ENCODE data around the gene CATSPERZ. TPM values are rescaled to one million over a fixed set of nuclear protein-coding genes. Genes with fewer than 3 reads are reported as not detected.

CATSPERZ gene
- total RNA-seq, 1 experiment from 2014 or later, result not detected

GRCh38 chr11:64342869-64343745, 42.9 kb downstream of the CATSPERZ start:
- no peaks in the 10 kb centered on the region for H3K79me2 ChIP-seq (ENCODE audit: low read depth)
- H3K4me3 ChIP-seq, result peak overlapping the region; percentile 49; the same call in 1 of the 2 replicates
- H3K9me2 ChIP-seq (ENCODE audit: insufficient read depth), result no peaks in the 10 kb centered on the region
- no peaks in the 10 kb centered on the region for H4K20me1 ChIP-seq (ENCODE audit: insufficient read depth)
- no peak for TF ChIP-seq EZH2 (IDR thresholded peaks at IDR 0.05; ENCODE audit: low read depth)
- no peak for TF ChIP-seq CTCF (conservative IDR thresholded peaks at IDR 0.05)
- no TSS peak for BruUV-seq (replicated peaks)
- H2AFZ ChIP-seq, result no peak overlapping the region
- no peaks in the 10 kb centered on the region for H3K27me3 ChIP-seq (ENCODE audit: insufficient read depth, low read depth)
- H3F3A ChIP-seq (ENCODE audit: insufficient read depth, low read depth), result peaks cover 16% of the 10 kb centered on the region; the same call in 1 of the 2 replicates
- H3K4me2 ChIP-seq, result peak overlapping the region; percentile 82
- H3K27ac ChIP-seq, result no peak overlapping the region
- ChIA-PET POLR2A (ENCODE audit: unreplicated experiment) (interaction anchor here (0.6 kb wide), 1 partner anchor 26 kb away, joined by 3 read pairs; the partner anchor contains the start of genes PRDX5 and TRMT112), CTCF (interaction anchor here (0.5 to 2.2 kb wide), 8 partner anchors 11 to 459 kb away, joined by 3 to 36 read pairs (median 7); partner anchors contain the start of genes PRDX5 and TRMT112)
- intact Hi-C loops (cut with micrococcal nuclease; ENCODE audit: unreplicated experiment), result loop anchor here (1.0 kb wide), 1 partner anchor 26 kb away; the partner anchor contains the start of gene TRMT112
- no peaks in the 10 kb centered on the region for H3K36me3 ChIP-seq (ENCODE audit: low read depth)
- H3K4me1 ChIP-seq (replicated peaks; ENCODE audit: insufficient read depth), result peaks cover 26% of the 10 kb centered on the region
- no peaks in the 10 kb centered on the region for H3K9me3 ChIP-seq (ENCODE audit: insufficient read depth, low read depth)
- no peak for DNase-seq

GRCh38 chr11:64343767-64344559, 43.8 kb downstream of the CATSPERZ start:
- Histone ChIP-seq H3K27me3 (ENCODE audit: insufficient read depth, low read depth) (no peaks in the 10 kb centered on the region), H3K9me2 (ENCODE audit: insufficient read depth) (no peaks in the 10 kb centered on the region), H3K4me3 (no peak overlapping the region), H4K20me1 (ENCODE audit: insufficient read depth) (no peaks in the 10 kb centered on the region), H3K9me3 (ENCODE audit: insufficient read depth, low read depth) (no peaks in the 10 kb centered on the region), H3K79me2 (ENCODE audit: low read depth) (no peaks in the 10 kb centered on the region), H3K27ac (no peak overlapping the region), H3F3A (ENCODE audit: insufficient read depth, low read depth) (peaks cover 22% of the 10 kb centered on the region; the same call in 1 of the 2 replicates), H3K36me3 (ENCODE audit: low read depth) (no peaks in the 10 kb centered on the region), H3K4me2 (no peak overlapping the region), H3K4me1 (replicated peaks; ENCODE audit: insufficient read depth) (peaks cover 30% of the 10 kb centered on the region), H2AFZ (no peak overlapping the region)
- no TSS peak for BruUV-seq (replicated peaks)
- TF ChIP-seq CTCF (conservative IDR thresholded peaks at IDR 0.05) (peak; percentile 50; the same call in 1 of the 2 replicates), EZH2 (IDR thresholded peaks at IDR 0.05; ENCODE audit: low read depth) (no peak)
- DNase-seq, result peak in 1 of 2 experiments; percentile 41
- intact Hi-C loops (cut with micrococcal nuclease; ENCODE audit: unreplicated experiment), result no loop called here
- CTCF ChIA-PET, result interaction anchor here (1.6 kb wide), 1 partner anchor 105 kb away, joined by 3 read pairs; no protein-coding TSS in a partner anchor
- POLR2A ChIA-PET (ENCODE audit: unreplicated experiment), result no interaction called here

GRCh38 chr11:64344787-64345186, 44.6 kb downstream of the CATSPERZ start:
- H3K9me3 ChIP-seq (ENCODE audit: insufficient read depth, low read depth), result no peaks in the 10 kb centered on the region
- DNase-seq, result no peak
- H3K4me2 ChIP-seq, result no peak overlapping the region
- no peak overlapping the region for H3K4me3 ChIP-seq
- H3K9me2 ChIP-seq (ENCODE audit: insufficient read depth), result no peaks in the 10 kb centered on the region
- no peak overlapping the region for H3K27ac ChIP-seq
- peaks cover 14% of the 10 kb centered on the region; the same call in 1 of the 2 replicates for H3F3A ChIP-seq (ENCODE audit: insufficient read depth, low read depth)
- H4K20me1 ChIP-seq (ENCODE audit: insufficient read depth), result no peaks in the 10 kb centered on the region
- no peaks in the 10 kb centered on the region for H3K36me3 ChIP-seq (ENCODE audit: low read depth)
- intact Hi-C loops (cut with micrococcal nuclease; ENCODE audit: unreplicated experiment), result no loop called here
- H3K4me1 ChIP-seq (replicated peaks; ENCODE audit: insufficient read depth), result peaks cover 24% of the 10 kb centered on the region
- CTCF ChIA-PET, result interaction anchor here (0.6 kb wide), 1 partner anchor 78 kb away, joined by 3 read pairs; no protein-coding TSS in a partner anchor
- BruUV-seq (replicated peaks), result no TSS peak
- H2AFZ ChIP-seq, result no peak overlapping the region
- H3K79me2 ChIP-seq (ENCODE audit: low read depth), result no peaks in the 10 kb centered on the region
- no peaks in the 10 kb centered on the region for H3K27me3 ChIP-seq (ENCODE audit: insufficient read depth, low read depth)
- POLR2A ChIA-PET (ENCODE audit: unreplicated experiment), result no interaction called here
- TF ChIP-seq CTCF (conservative IDR thresholded peaks at IDR 0.05) (no peak), EZH2 (IDR thresholded peaks at IDR 0.05; ENCODE audit: low read depth) (no peak)
